Measurements from ENCODE around the gene PROM2.

The PROM2 gene

GRCh38 chr2:95278637-95279225 is 4.5 kb downstream of the PROM2 start:
- Histone ChIP-seq H3K9me3 (ENCODE audit: control insufficient read depth, low read length) (no peaks in the 10 kb centered on the region), H3K27me3 (replicated peaks; ENCODE audit: control insufficient read depth, insufficient read depth, low read length) (peaks cover 6% of the 10 kb centered on the region), H3K4me3 (ENCODE audit: low read length) (no peak overlapping the region), H3K36me3 (ENCODE audit: control insufficient read depth, insufficient read depth, low read length, severe bottlenecking) (no peaks in the 10 kb centered on the region), H3K9ac (ENCODE audit: low read length) (no peak overlapping the region), H3K4me1 (ENCODE audit: control insufficient read depth, insufficient read depth, low read length) (peaks cover 6% of the 10 kb centered on the region)
- DNase-seq (ENCODE audit: low read depth) = no peak

- H3K9ac ChIP-seq (ENCODE audit: low read length) = no peak overlapping the region
- no peaks in the 10 kb centered on the region for H3K36me3 ChIP-seq (ENCODE audit: control insufficient read depth, insufficient read depth, low read length, severe bottlenecking)
- H3K9me3 ChIP-seq (ENCODE audit: control insufficient read depth, low read length) = no peaks in the 10 kb centered on the region
- H3K4me3 ChIP-seq (ENCODE audit: low read length) = no peak overlapping the region
- H3K4me1 ChIP-seq (ENCODE audit: control insufficient read depth, insufficient read depth, low read length) = peaks cover 2% of the 10 kb centered on the region
- DNase-seq (ENCODE audit: low read depth) = no peak
- H3K27me3 ChIP-seq (replicated peaks; ENCODE audit: control insufficient read depth, insufficient read depth, low read length) = peaks cover 6% of the 10 kb centered on the region
Measured at GRCh38 chr2:95279435-95280035, 5.3 kb downstream of the PROM2 start.

- Histone ChIP-seq H3K4me1 (ENCODE audit: control insufficient read depth, insufficient read depth, low read length) (peaks cover 2% of the 10 kb centered on the region), H3K9ac (ENCODE audit: low read length) (no peak overlapping the region), H3K27me3 (replicated peaks; ENCODE audit: control insufficient read depth, insufficient read depth, low read length) (peaks cover 3% of the 10 kb centered on the region), H3K9me3 (ENCODE audit: control insufficient read depth, low read length) (no peaks in the 10 kb centered on the region), H3K4me3 (ENCODE audit: low read length) (no peak overlapping the region), H3K36me3 (ENCODE audit: control insufficient read depth, insufficient read depth, low read length, severe bottlenecking) (no peaks in the 10 kb centered on the region)
- no peak for DNase-seq (ENCODE audit: low read depth)
Measured at GRCh38 chr2:95281071-95281470, 6.8 kb downstream of the PROM2 start.

- no peaks in the 10 kb centered on the region for H3K9me3 ChIP-seq (ENCODE audit: control insufficient read depth, low read length)
- no peak for DNase-seq (ENCODE audit: low read depth)
- H3K9ac ChIP-seq (ENCODE audit: low read length) = no peak overlapping the region
- no peak overlapping the region for H3K4me3 ChIP-seq (ENCODE audit: low read length)
- peaks cover 3% of the 10 kb centered on the region for H3K27me3 ChIP-seq (replicated peaks; ENCODE audit: control insufficient read depth, insufficient read depth, low read length)
- H3K36me3 ChIP-seq (ENCODE audit: control insufficient read depth, insufficient read depth, low read length, severe bottlenecking) = no peaks in the 10 kb centered on the region
- H3K4me1 ChIP-seq (ENCODE audit: control insufficient read depth, insufficient read depth, low read length) = peaks cover 2% of the 10 kb centered on the region
Measured at GRCh38 chr2:95281786-95282185, 7.5 kb downstream of the PROM2 start.

GRCh38 chr2:95282458-95282857 is 8.2 kb downstream of the PROM2 start:
- Histone ChIP-seq H3K9me3 (ENCODE audit: control insufficient read depth, low read length) (no peaks in the 10 kb centered on the region), H3K9ac (ENCODE audit: low read length) (no peak overlapping the region), H3K27me3 (replicated peaks; ENCODE audit: control insufficient read depth, insufficient read depth, low read length) (peaks cover 3% of the 10 kb centered on the region), H3K4me1 (ENCODE audit: control insufficient read depth, insufficient read depth, low read length) (no peaks in the 10 kb centered on the region), H3K4me3 (ENCODE audit: low read length) (no peak overlapping the region), H3K36me3 (ENCODE audit: control insufficient read depth, insufficient read depth, low read length, severe bottlenecking) (no peaks in the 10 kb centered on the region)
- no peak for DNase-seq (ENCODE audit: low read depth)

- Histone ChIP-seq H3K9me3 (ENCODE audit: control insufficient read depth, low read length) (no peaks in the 10 kb centered on the region), H3K4me1 (ENCODE audit: control insufficient read depth, insufficient read depth, low read length) (no peaks in the 10 kb centered on the region), H3K27me3 (replicated peaks; ENCODE audit: control insufficient read depth, insufficient read depth, low read length) (peaks cover 3% of the 10 kb centered on the region), H3K36me3 (ENCODE audit: control insufficient read depth, insufficient read depth, low read length, severe bottlenecking) (no peaks in the 10 kb centered on the region), H3K9ac (ENCODE audit: low read length) (no peak overlapping the region), H3K4me3 (ENCODE audit: low read length) (no peak overlapping the region)
- DNase-seq (ENCODE audit: low read depth) = no peak
Measured at GRCh38 chr2:95283562-95283961, 9.3 kb downstream of the PROM2 start.

GRCh38 chr2:95284886-95285541 is 10.8 kb downstream of the PROM2 start:
- H3K9ac ChIP-seq (ENCODE audit: low read length) = no peak overlapping the region
- DNase-seq (ENCODE audit: low read depth) = no peak
- H3K4me1 ChIP-seq (ENCODE audit: control insufficient read depth, insufficient read depth, low read length) = no peaks in the 10 kb centered on the region
- H3K9me3 ChIP-seq (ENCODE audit: control insufficient read depth, low read length) = no peaks in the 10 kb centered on the region
- H3K4me3 ChIP-seq (ENCODE audit: low read length) = no peak overlapping the region
- H3K36me3 ChIP-seq (ENCODE audit: control insufficient read depth, insufficient read depth, low read length, severe bottlenecking) = no peaks in the 10 kb centered on the region
- H3K27me3 ChIP-seq (replicated peaks; ENCODE audit: control insufficient read depth, insufficient read depth, low read length) = peaks cover 3% of the 10 kb centered on the region

GRCh38 chr2:95285542-95285932 is 11.3 kb downstream of the PROM2 start:
- no peak for DNase-seq (ENCODE audit: low read depth)
- Histone ChIP-seq H3K36me3 (ENCODE audit: control insufficient read depth, insufficient read depth, low read length, severe bottlenecking) (no peaks in the 10 kb centered on the region), H3K9ac (ENCODE audit: low read length) (no peak overlapping the region), H3K27me3 (replicated peaks; ENCODE audit: control insufficient read depth, insufficient read depth, low read length) (peaks cover 3% of the 10 kb centered on the region), H3K9me3 (ENCODE audit: control insufficient read depth, low read length) (peaks cover 3% of the 10 kb centered on the region), H3K4me3 (ENCODE audit: low read length) (no peak overlapping the region), H3K4me1 (ENCODE audit: control insufficient read depth, insufficient read depth, low read length) (no peaks in the 10 kb centered on the region)

- no peaks in the 10 kb centered on the region for H3K27me3 ChIP-seq (replicated peaks; ENCODE audit: control insufficient read depth, insufficient read depth, low read length)
- no peak overlapping the region for H3K4me3 ChIP-seq (ENCODE audit: low read length)
- DNase-seq (ENCODE audit: low read depth) = no peak
- H3K9me3 ChIP-seq (ENCODE audit: control insufficient read depth, low read length) = peaks cover 18% of the 10 kb centered on the region
- H3K9ac ChIP-seq (ENCODE audit: low read length) = no peak overlapping the region
- H3K4me1 ChIP-seq (ENCODE audit: control insufficient read depth, insufficient read depth, low read length) = no peaks in the 10 kb centered on the region
- no peaks in the 10 kb centered on the region for H3K36me3 ChIP-seq (ENCODE audit: control insufficient read depth, insufficient read depth, low read length, severe bottlenecking)
Measured at GRCh38 chr2:95287336-95287735, 13.1 kb downstream of the PROM2 start.

- no peaks in the 10 kb centered on the region for H3K36me3 ChIP-seq (ENCODE audit: control insufficient read depth, insufficient read depth, low read length, severe bottlenecking)
- no peak overlapping the region for H3K4me3 ChIP-seq (ENCODE audit: low read length)
- no peak overlapping the region for H3K9ac ChIP-seq (ENCODE audit: low read length)
- no peaks in the 10 kb centered on the region for H3K27me3 ChIP-seq (replicated peaks; ENCODE audit: control insufficient read depth, insufficient read depth, low read length)
- H3K9me3 ChIP-seq (ENCODE audit: control insufficient read depth, low read length) = peaks cover 18% of the 10 kb centered on the region
- no peak for DNase-seq (ENCODE audit: low read depth)
- H3K4me1 ChIP-seq (ENCODE audit: control insufficient read depth, insufficient read depth, low read length) = no peaks in the 10 kb centered on the region
Measured at GRCh38 chr2:95287806-95288205, 13.6 kb downstream of the PROM2 start.

GRCh38 chr2:95289253-95289652 is 15.0 kb downstream of the PROM2 start:
- no peaks in the 10 kb centered on the region for H3K27me3 ChIP-seq (replicated peaks; ENCODE audit: control insufficient read depth, insufficient read depth, low read length)
- no peak overlapping the region for H3K4me3 ChIP-seq (ENCODE audit: low read length)
- H3K36me3 ChIP-seq (ENCODE audit: control insufficient read depth, insufficient read depth, low read length, severe bottlenecking) = no peaks in the 10 kb centered on the region
- DNase-seq (ENCODE audit: low read depth) = no peak
- no peaks in the 10 kb centered on the region for H3K4me1 ChIP-seq (ENCODE audit: control insufficient read depth, insufficient read depth, low read length)
- H3K9me3 ChIP-seq (ENCODE audit: control insufficient read depth, low read length) = peaks cover 18% of the 10 kb centered on the region
- H3K9ac ChIP-seq (ENCODE audit: low read length) = no peak overlapping the region
